GM13976 (cell line): ENCODE data around the gene UNC119.

Experiments
- DNase-seq: peaks from one replicate; pipeline ENCODE4 v3.0.0; 2012; ENCODE audit warnings: low spot score
- in situ Hi-C: fragments of 300-500 bp; cut with MboI; formaldehyde crosslinking; loops from one replicate; pipeline ENCODE4 v1.12.0; 2022; ENCODE audit warnings: low sequenced_read_pairs, mixed read lengths, inconsistent platforms; ENCODE audit not compliant: unreplicated experiment
- TF ChIP-seq, protein P1 (sequence below): IDR thresholded peaks from 2 replicates; pipeline ENCODE4 v1.5.1; 2012; ENCODE audit warnings: borderline replicate concordance, mild to moderate bottlenecking; ENCODE audit not compliant: insufficient read depth; ENCODE audit errors: extremely low read depth, missing control alignments, control extremely low read depth

The UNC119 gene

DNA sequence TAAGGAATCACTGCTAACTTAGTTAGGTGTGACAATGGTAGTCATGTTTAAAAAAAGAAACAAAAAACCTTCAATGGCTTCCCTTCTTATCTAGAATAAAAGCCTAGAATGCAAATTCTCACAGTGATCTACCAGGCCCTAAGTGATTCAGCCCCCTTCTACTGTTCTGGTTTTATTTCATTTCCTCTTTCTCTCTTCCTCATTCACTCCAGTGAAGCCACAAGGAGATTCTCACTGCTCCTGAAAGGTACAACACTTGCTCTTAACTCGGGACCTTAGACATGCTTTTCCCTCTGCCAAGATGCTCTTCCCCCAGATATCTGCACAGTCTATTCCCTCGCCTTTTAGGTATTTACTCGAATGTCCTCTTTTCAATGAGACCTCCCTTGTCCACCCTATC is 15.2 kb upstream of the UNC119 start:
- TF ChIP-seq, protein P1, sequence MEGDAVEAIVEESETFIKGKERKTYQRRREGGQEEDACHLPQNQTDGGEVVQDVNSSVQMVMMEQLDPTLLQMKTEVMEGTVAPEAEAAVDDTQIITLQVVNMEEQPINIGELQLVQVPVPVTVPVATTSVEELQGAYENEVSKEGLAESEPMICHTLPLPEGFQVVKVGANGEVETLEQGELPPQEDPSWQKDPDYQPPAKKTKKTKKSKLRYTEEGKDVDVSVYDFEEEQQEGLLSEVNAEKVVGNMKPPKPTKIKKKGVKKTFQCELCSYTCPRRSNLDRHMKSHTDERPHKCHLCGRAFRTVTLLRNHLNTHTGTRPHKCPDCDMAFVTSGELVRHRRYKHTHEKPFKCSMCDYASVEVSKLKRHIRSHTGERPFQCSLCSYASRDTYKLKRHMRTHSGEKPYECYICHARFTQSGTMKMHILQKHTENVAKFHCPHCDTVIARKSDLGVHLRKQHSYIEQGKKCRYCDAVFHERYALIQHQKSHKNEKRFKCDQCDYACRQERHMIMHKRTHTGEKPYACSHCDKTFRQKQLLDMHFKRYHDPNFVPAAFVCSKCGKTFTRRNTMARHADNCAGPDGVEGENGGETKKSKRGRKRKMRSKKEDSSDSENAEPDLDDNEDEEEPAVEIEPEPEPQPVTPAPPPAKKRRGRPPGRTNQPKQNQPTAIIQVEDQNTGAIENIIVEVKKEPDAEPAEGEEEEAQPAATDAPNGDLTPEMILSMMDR = no peak
- in situ Hi-C loops = no loop called here
- DNase-seq = peak; percentile 68

DNA sequence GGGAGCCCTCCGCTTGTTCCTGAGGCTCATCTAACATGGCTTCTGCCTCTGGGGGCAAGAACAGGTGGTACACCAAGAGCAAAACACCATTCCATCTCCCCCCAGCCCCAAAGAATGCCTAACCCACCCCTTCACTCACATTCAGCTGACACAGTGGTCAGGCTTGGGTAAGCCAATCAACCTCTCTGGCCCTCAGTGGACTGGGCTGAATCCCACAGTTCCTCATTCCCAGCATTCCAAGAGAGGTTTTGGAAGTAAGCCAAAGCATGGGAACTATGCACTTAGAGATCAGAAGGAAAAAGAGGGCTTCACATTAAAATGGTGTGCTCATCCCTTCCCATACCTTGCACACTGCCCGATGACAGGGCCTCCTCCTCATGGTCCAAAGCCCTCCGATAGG is 11.1 kb upstream of the UNC119 start:
- no peak for DNase-seq
- in situ Hi-C loops = no loop called here
- TF ChIP-seq, protein P1 = no peak

DNA sequence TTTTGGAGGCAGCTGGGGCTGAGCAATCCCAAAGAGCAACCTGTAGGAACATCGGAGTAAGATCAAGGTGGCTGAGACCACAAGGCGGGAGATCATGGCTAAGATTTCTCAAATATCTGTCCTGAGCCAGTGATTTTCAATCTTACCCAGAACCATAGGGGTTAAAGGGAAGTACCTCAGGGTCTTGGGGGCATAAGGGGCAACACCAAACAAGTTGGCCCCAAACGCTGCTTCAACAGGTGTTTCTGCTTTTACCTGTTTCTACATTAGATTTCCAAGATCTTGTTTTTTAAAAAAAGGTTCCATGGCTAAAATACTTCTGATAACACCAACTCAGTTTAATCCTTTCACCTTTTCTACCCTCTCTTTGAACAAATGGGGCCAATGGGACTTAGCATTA is 2.6 kb upstream of the UNC119 start:
- TF ChIP-seq, protein P1 = no peak
- in situ Hi-C loops = no loop called here

DNA sequence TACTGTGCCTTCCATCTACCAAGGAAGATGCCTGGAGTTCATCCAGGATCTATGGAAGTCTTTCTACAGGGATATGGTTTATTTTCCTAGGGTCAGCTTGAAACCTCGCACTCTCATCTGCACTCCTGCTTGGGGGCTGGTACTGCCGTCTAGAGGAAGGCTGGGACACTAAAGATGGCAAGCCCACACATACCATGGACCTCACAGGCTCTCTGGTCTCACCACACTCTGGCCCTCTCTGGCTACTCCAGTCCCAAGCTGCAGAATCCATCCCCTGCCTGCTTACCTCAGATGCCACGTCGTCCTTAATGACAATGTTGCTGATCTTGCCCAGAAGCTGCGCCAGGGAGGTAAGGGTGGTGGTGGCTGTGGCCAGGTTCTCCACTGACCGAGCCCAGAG is 2.1 kb upstream of the UNC119 start:
- TF ChIP-seq, protein P1 = peak; percentile 30
- in situ Hi-C loops = no loop called here
- no peak for DNase-seq

More for the DNA sequence above, 2.6 kb upstream of the UNC119 start:
- DNase-seq = no peak

DNA sequence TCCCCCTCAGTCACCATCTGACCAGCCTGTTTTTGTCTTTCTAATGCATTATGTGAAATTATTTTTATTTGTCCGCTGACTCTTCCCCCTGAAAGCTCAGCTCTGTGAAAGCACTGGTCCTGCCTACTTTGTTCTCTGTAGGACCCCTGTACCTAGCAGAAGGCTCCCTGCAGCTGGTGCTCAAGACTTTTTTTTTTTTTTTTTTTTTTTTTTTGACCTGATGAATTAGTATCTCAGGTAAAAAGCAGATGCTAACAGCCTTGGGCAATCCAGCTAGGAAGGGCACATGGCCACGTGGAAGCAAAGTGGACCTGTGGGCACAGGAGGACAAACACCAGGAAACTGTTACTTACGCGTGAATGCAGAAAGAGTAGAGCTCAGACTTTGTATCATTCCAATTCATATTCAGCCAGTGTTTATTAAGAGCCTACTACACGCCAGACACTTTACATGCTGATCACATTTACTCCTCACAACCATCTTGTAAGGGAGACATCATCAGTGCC is 629 bp upstream of the UNC119 start:
- TF ChIP-seq, protein P1 = no peak
- DNase-seq = no peak

DNA sequence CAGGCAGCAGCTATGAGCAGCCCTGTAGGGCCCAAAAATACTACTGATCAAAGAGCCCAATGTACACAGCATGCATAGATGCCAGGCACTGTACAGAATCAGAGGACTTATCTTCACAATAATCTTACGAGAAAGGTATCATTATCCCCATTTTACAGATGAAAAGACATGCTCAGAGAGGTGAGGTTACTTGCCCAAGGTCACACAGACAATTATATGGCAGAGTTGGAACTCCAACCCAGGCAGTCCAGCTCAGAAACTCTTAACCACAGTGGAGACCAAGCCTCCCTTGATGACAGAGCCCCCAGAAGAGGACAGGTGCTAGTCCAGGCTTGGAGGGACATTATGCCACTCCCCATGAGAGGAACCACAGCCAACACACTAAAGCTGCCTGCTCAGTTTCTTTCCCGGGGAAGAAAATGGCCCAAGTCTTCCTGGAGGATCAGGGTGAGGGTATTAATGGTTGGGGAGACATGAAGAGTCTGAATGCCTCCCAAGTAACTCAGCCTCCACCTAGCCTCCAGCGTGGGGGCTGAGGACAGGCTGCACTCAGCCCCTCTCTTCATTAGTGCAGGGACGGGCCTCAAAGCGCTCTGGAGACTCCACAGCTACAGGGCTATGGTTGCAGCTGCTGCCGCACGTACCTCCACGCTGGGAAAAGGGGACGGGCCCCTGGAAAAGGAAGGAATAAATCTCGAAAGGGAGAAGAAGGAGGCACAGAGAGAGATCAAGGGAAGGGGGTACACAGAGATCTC is 826 bp downstream of the UNC119 start:
- TF ChIP-seq, protein P1 = no peak
- in situ Hi-C loops = no loop called here
- peak; percentile 52 for DNase-seq

More for the DNA sequence above, 629 bp upstream of the UNC119 start:
- in situ Hi-C loops = no loop called here
